B cell (primary cell): ENCODE results near the gene TECPR2. TPM values are rescaled to one million over a fixed set of nuclear protein-coding genes. Genes with fewer than 3 reads are reported as not detected.

Experiments used
- ATAC-seq: fragments of 200-7000 bp; cut with Tn5 transposase; one replicate; pipeline ENCODE4 v1.10.0; 2021; ENCODE audit warnings: low read depth, mild to moderate bottlenecking, moderate number of reproducible peaks, moderate library complexity
- CTCF ChIA-PET: fragments of 350-600 bp; sonication (Branson Sonifier 250); formaldehyde crosslinking; loops from one replicate; lab custom pipeline; 2021; ENCODE audit warnings: antibody characterized with exemption, inconsistent platforms; lab: Charles Lee
- POLR2A ChIA-PET: fragments of 350-600 bp; sonication (Branson Sonifier 250); formaldehyde crosslinking; loops from one replicate; lab custom pipeline; 2021; ENCODE audit warnings: antibody characterized with exemption; lab: Charles Lee
- DNase-seq: peaks from one replicate; pipeline ENCODE4 v3.0.0; 2013
- H2AFZ ChIP-seq: 2 replicates; pipeline ENCODE4 v1.6.1; 2012; ENCODE audit warnings: mild to moderate bottlenecking, low read depth, low read length; ENCODE audit not compliant: insufficient read depth, poor library complexity, severe bottlenecking
- H3K27ac ChIP-seq, 2 donors: 1 replicate in 1 of 2; 2 replicates in 1 of 2; pipeline ENCODE4 v1.5.1; 2012 to 2013; ENCODE audit warnings: low read length in 2 of 2, mild to moderate bottlenecking in 2 of 2, moderate library complexity in 1 of 2
- H3K27me3 ChIP-seq, 4 experiments: fragments of 200-600 bp in 1 of 4; sonication (generic) in 1 of 4; replicated peaks in 1 of 4; 1 replicate in 2 of 4; 2 replicates in 2 of 4; pipeline versions ENCODE4 v1.6.1 to v1.7.0; 2013 to 2016; ENCODE audit warnings: low read length in 3 of 4, mild to moderate bottlenecking in 2 of 4, mixed read lengths in 1 of 4, moderate library complexity in 1 of 4; ENCODE audit not compliant: insufficient read depth in 4 of 4, control insufficient read depth in 3 of 4; ENCODE audit errors: control extremely low read depth in 1 of 4
- H3K36me3 ChIP-seq, 2 experiments: replicated peaks in 1 of 2; 1 replicate in 1 of 2; 2 replicates in 1 of 2; pipeline versions ENCODE4 v1.6.1 to v1.7.1; 2013; ENCODE audit warnings: low read length in 1 of 2; ENCODE audit not compliant: insufficient read depth in 2 of 2, control insufficient read depth in 1 of 2; ENCODE audit errors: control extremely low read depth in 1 of 2, extremely low read depth in 1 of 2
- H3K4me1 ChIP-seq, 2 donors: fragments of 200-600 bp in 1 of 2; sonication (generic) in 1 of 2; 1 replicate in 1 of 2; 2 replicates in 1 of 2; pipeline versions ENCODE4 v1.5.1 to v1.6.1; 2013 to 2017; ENCODE audit warnings: low read length in 2 of 2; ENCODE audit not compliant: control insufficient read depth in 2 of 2, insufficient read depth in 2 of 2
- H3K4me2 ChIP-seq: replicated peaks from 2 replicates; pipeline ENCODE3; 2012; ENCODE audit warnings: mild to moderate bottlenecking, low read depth, low read length; ENCODE audit not compliant: poor library complexity, severe bottlenecking
- H3K4me3 ChIP-seq, 5 experiments: fragments of 200-600 bp in 1 of 5; sonication (generic) in 1 of 5; 1 replicate in 3 of 5; 2 replicates in 2 of 5; pipeline versions ENCODE4 v1.5.1 to v1.7.0; 2011 to 2016; ENCODE audit warnings: low read length in 4 of 5, mild to moderate bottlenecking in 4 of 5, low read depth in 2 of 5, control low read depth in 1 of 5, moderate library complexity in 1 of 5; ENCODE audit not compliant: insufficient read depth in 1 of 5; ENCODE audit errors: control extremely low read depth in 1 of 5, extremely low read depth in 1 of 5
- H3K79me2 ChIP-seq: fragments of 200-600 bp; sonication (generic); one replicate; pipeline ENCODE4 v1.6.0; 2016; ENCODE audit warnings: low read length; ENCODE audit not compliant: control insufficient read depth, insufficient read depth
- H3K9ac ChIP-seq: fragments of 200-600 bp; sonication (generic); 2 replicates; pipeline ENCODE4 v1.6.1; 2017; ENCODE audit warnings: mild to moderate bottlenecking, low read length, moderate library complexity
- H3K9me3 ChIP-seq, 3 donors: one replicate each; pipeline versions ENCODE4 v1.6.1 to v1.7.1; 2013; ENCODE audit warnings: low read length in 2 of 3; ENCODE audit not compliant: control insufficient read depth in 2 of 3, insufficient read depth in 1 of 3; ENCODE audit errors: control extremely low read depth in 1 of 3
- H4K20me1 ChIP-seq: 2 replicates; pipeline ENCODE4 v1.6.0; 2012; ENCODE audit warnings: mild to moderate bottlenecking, low read length; ENCODE audit not compliant: insufficient read depth, control insufficient read depth, poor library complexity, severe bottlenecking
- H3K27ac Mint-ChIP-seq: one replicate; pipeline ENCODE4 v1.8.0; 2021; ENCODE audit warnings: mixed read lengths
- H3K27me3 Mint-ChIP-seq: one replicate; pipeline ENCODE4 v1.8.0; 2021; ENCODE audit warnings: mixed read lengths
- H3K4me1 Mint-ChIP-seq: one replicate; pipeline ENCODE4 v1.8.0; 2021; ENCODE audit warnings: mixed read lengths
- H3K4me3 Mint-ChIP-seq: one replicate; pipeline ENCODE4 v1.8.0; 2021; ENCODE audit warnings: mixed read lengths
- H3K9me3 Mint-ChIP-seq: one replicate; pipeline ENCODE4 v1.8.0; 2022; ENCODE audit warnings: mixed read lengths; ENCODE audit not compliant: insufficient read depth
- EZH2 ChIP-seq: IDR thresholded peaks from 2 replicates; pipeline ENCODE4 v1.6.1; 2012; ENCODE audit warnings: borderline replicate concordance, low read depth, mild to moderate bottlenecking, moderate library complexity, low read length; ENCODE audit not compliant: insufficient read depth, poor library complexity, severe bottlenecking
- WGBS: methylation state at CpG from one replicate; pipeline ENCODE4 v1.1.5; 2013; ENCODE audit warnings: missing lambda C conversion rate; ENCODE audit not compliant: insufficient coverage; 5-methylcytosine and 5-hydroxymethylcytosine counted together
- intact Hi-C: fragments of 100-400 bp; cut with micrococcal nuclease; formaldehyde crosslinking; loops from one replicate; pipeline ENCODE4 v1.10.0; 2022
- polyA plus RNA-seq: library from polyadenylated mRNA; depleted of rRNA; stranded (reverse); fragments of >200 nt; gene quantifications from 2 replicates; pipeline ENCODE4 v1.2.3, GENCODE V29; 2012
- total RNA-seq, 2 donors: library from RNA; stranded (reverse); fragments of 120-200 nt in 1 of 2; gene quantifications; 1 replicate in 1 of 2; 2 replicates in 1 of 2; pipeline versions ENCODE4 v1.2.3 to v1.2.4, GENCODE V29; 2013 to 2022
- TF ChIP-seq, protein P1 (sequence below): fragments of 200-600 bp; IDR thresholded peaks from one replicate; pipeline ENCODE4 v1.8.0; 2022; ENCODE audit warnings: antibody characterized with exemption, mild to moderate bottlenecking

TECPR2 gene
- total and polyA plus RNA-seq, 2 donors (not counting 1 experiment from before 2014, with no cell fraction given): 4.7 to 10.8 TPM

DNA sequence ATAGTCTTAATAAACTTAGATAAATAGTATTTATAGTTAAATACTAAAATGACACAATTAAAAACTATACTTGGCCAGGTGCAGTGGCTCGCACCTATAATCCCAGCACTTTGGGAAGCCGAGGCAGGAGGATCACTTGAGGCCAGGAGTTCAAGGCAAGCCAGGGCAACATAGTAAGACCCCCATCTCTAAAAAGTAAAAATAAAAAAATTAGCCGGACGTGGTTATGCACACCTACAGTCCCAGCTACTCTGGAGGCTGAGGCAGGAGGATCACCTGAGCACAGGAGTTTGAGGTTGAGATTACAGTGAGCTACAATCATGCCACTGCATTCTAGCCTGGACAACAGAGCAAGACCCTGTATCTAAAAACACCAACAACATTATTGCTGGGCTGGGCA, 16.1 kb upstream of the TECPR2 start:
- Histone ChIP-seq H3K4me1 (no peaks in the 10 kb centered on the region), H3K36me3 (peaks cover 6 to 69% of the 10 kb centered on the region in 2 experiments), H3K27ac (no peak overlapping the region), H3K9ac (no peak overlapping the region), H3K27me3 (no peaks in the 10 kb centered on the region), H3K4me2 (no peak overlapping the region), H3K79me2 (no peaks in the 10 kb centered on the region), H3K9me3 (no peaks in the 10 kb centered on the region), H3K4me3 (no peak overlapping the region), H4K20me1 (peaks cover 3% of the 10 kb centered on the region), H2AFZ (no peak overlapping the region)
- no peaks in the 10 kb centered on the region for H3K4me1 Mint-ChIP-seq
- intact Hi-C loops: no loop called here
- H3K27me3 Mint-ChIP-seq: no peaks in the 10 kb centered on the region
- ChIA-PET POLR2A (interaction anchor here (0.6 kb wide), 1 partner anchor 18 kb away, joined by 4 read pairs; no protein-coding TSS in a partner anchor), CTCF (no interaction called here)
- WGBS: no CpG with 5 or more reads among the region's 4 CpGs
- no peak for ATAC-seq
- no peak overlapping the region for H3K4me3 Mint-ChIP-seq
- TF ChIP-seq EZH2: no peak
- TF ChIP-seq, protein P1, sequence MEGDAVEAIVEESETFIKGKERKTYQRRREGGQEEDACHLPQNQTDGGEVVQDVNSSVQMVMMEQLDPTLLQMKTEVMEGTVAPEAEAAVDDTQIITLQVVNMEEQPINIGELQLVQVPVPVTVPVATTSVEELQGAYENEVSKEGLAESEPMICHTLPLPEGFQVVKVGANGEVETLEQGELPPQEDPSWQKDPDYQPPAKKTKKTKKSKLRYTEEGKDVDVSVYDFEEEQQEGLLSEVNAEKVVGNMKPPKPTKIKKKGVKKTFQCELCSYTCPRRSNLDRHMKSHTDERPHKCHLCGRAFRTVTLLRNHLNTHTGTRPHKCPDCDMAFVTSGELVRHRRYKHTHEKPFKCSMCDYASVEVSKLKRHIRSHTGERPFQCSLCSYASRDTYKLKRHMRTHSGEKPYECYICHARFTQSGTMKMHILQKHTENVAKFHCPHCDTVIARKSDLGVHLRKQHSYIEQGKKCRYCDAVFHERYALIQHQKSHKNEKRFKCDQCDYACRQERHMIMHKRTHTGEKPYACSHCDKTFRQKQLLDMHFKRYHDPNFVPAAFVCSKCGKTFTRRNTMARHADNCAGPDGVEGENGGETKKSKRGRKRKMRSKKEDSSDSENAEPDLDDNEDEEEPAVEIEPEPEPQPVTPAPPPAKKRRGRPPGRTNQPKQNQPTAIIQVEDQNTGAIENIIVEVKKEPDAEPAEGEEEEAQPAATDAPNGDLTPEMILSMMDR: no peak
- no peak overlapping the region for H3K27ac Mint-ChIP-seq
- no peak for DNase-seq
- H3K9me3 Mint-ChIP-seq: no peaks in the 10 kb centered on the region

DNA sequence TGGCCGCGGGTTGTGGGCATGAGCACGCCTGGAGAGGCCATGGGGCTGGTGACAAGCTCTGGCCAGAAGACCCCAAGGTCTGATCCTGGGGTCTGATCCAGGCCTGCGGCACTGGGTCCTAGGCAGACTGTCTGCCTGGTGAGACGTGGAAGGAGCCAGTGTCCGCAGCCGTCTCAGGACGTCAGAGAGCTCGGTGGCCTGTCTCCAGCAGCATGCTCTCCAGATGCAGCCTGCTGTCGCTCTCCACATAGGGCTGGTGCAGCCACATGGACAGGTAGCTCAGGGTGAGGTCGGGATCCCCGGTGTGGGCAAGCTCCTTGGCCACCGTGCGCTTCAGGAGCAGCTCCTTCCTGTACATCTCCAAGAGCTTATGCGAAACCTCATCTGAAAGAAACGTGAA, 14.4 kb upstream of the TECPR2 start:
- Histone ChIP-seq H3K79me2 (peaks cover 6% of the 10 kb centered on the region), H3K9ac (no peak overlapping the region), H2AFZ (no peak overlapping the region), H3K4me1 (no peaks in the 10 kb centered on the region), H3K27me3 (no peaks in the 10 kb centered on the region), H3K4me3 (no peak overlapping the region), H3K4me2 (no peak overlapping the region), H3K9me3 (no peaks in the 10 kb centered on the region), H3K36me3 (peaks cover 4 to 72% of the 10 kb centered on the region in 2 experiments), H4K20me1 (peaks cover 3% of the 10 kb centered on the region), H3K27ac (no peak overlapping the region)
- POLR2A ChIA-PET: no interaction called here
- Mint-ChIP-seq H3K27ac (no peak overlapping the region), H3K4me1 (no peaks in the 10 kb centered on the region), H3K4me3 (no peak overlapping the region), H3K27me3 (no peaks in the 10 kb centered on the region), H3K9me3 (no peaks in the 10 kb centered on the region)
- CTCF ChIA-PET: no interaction called here
- TF ChIP-seq, protein P1: no peak
- no peak for TF ChIP-seq EZH2
- ATAC-seq (no peak), DNase-seq (no peak)
- intact Hi-C loops: no loop called here
- over 99% methylated on average over 15 of the region's 16 CpGs for WGBS
